Right lobe of liver (tissue), 6 donors: Measurements from ENCODE around the gene KRT83. TPM values are rescaled to one million over a fixed set of nuclear protein-coding genes. Genes with fewer than 3 reads are reported as not detected.

ENCODE experiments used
- ATAC-seq, 4 donors: fragments of 200-7000 bp; cut with Tn5 transposase; one replicate each; pipeline ENCODE4 v1.9.1; 2020; ENCODE audit warnings: mild to moderate bottlenecking in 4 of 4, moderate library complexity in 4 of 4
- DNase-seq, 3 donors: peaks; one replicate each; pipeline ENCODE4 v3.0.0-alpha.2; 2020
- H3K27ac ChIP-seq, 3 donors: fragments of 200-600 bp; one replicate each; pipeline ENCODE4 v1.8.0; 2022
- H3K27me3 ChIP-seq, 2 donors: fragments of 200-600 bp; one replicate each; pipeline ENCODE4 v1.8.0; 2022
- H3K36me3 ChIP-seq, 4 donors: fragments of 200-600 bp; sonication (generic) in 1 of 4; one replicate each; pipeline versions ENCODE4 v1.5.1 to v1.8.0; 2017 to 2022; ENCODE audit warnings: control low read depth in 1 of 4
- H3K4me1 ChIP-seq, 4 donors: fragments of 200-600 bp; sonication (generic) in 1 of 4; one replicate each; pipeline versions ENCODE4 v1.5.1 to v1.8.0; 2017 to 2022; ENCODE audit warnings: control low read depth in 1 of 4
- H3K4me3 ChIP-seq, 3 donors: fragments of 200-600 bp; one replicate each; pipeline ENCODE4 v1.8.0; 2022
- H3K9me3 ChIP-seq, 4 donors: fragments of 200-600 bp; sonication (generic) in 1 of 4; one replicate each; pipeline versions ENCODE4 v1.5.1 to v1.8.0; 2017 to 2022; ENCODE audit warnings: control low read depth in 1 of 4
- POLR2A ChIP-seq: fragments of 450-650 bp; IDR thresholded peaks from one replicate; pipeline ENCODE4 v1.6.1; 2017; ENCODE audit warnings: antibody characterized with exemption, mild to moderate bottlenecking
- WGBS: methylation state at CpG from one replicate; pipeline ENCODE4 v1.1.6; 2018; ENCODE audit warnings: low coverage, low lambda C conversion rate; ENCODE audit not compliant: insufficient coverage; ENCODE audit errors: missing lambda C conversion rate; 5-methylcytosine and 5-hydroxymethylcytosine counted together
- intact Hi-C, 2 donors: fragments of 100-400 bp; cut with DNase I; formaldehyde crosslinking; loops; one replicate each; pipeline versions ENCODE4 v1.11.2 to v1.14.1; 2022
- total RNA-seq, 6 experiments: library from RNA; depleted of rRNA in 2 of 6; stranded (reverse); fragments of >200 nt in 2 of 6; fragmentation: NEBNext Ultra II Directional in 3 of 6; extraction: Animal tissue kit (Norgen Biotek cat#: 25700) in 3 of 6; gene quantifications; one replicate each; pipeline versions ENCODE4 v1.1.0 to v1.2.4, GENCODE V29; 2016 to 2023
- TF ChIP-seq, protein P1 (sequence below), 4 donors: fragments of 200-600 bp in 3 of 4; fragments of 450-650 bp in 1 of 4; IDR thresholded peaks; one replicate each; pipeline versions ENCODE4 v1.5.1 to v1.8.0; 2016 to 2022; ENCODE audit warnings: antibody characterized with exemption in 4 of 4, mild to moderate bottlenecking in 2 of 4
- donor health status: DM: no; HTN: yes; CAD: no.
- donor health status: DM: no; HTN: no; CAD: no.
- donor health status: DM: no; HTN: no; CAD: no.
- donor health status: DM: no; HTN: yes; CAD: no.
- donor health status: DM: no; HTN: yes; CAD: no.

KRT83 gene
- total RNA-seq, 6 experiments from 2014 or later: not detected

DNA sequence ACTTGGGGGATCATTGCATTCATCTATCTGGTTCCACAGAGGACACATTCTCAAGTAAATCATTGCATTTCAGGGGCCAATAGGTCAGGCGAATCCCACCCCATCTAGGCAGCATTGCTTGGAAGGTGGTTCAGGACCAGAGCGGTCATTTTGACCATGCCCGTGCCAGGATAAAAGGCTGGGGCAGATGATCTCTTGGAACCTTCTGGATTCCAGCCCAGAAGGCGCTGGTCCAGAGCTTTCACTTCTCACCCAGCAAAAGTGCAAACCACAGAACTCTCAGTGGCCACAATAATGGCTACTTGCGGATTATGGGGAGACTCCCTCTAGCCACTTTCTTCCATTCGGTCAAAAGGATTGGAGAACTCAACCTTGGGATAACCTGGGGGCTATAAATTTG is 46.7 kb upstream of the KRT83 start:
- Histone ChIP-seq H3K9me3 (no peaks in the 10 kb centered on the region), H3K4me1 (peaks cover 0 to 8% (median 0%) of the 10 kb centered on the region in 4 donors), H3K36me3 (no peaks in the 10 kb centered on the region), H3K27ac (no peak overlapping the region), H3K27me3 (no peaks in the 10 kb centered on the region), H3K4me3 (no peak overlapping the region)
- intact Hi-C loops: loop anchor here in 1 of 2 donors (10.0 kb wide), 1 partner anchor 507 kb away; no protein-coding TSS in a partner anchor
- DNase-seq: no peak
- no CpG with 5 or more reads among the region's 6 CpGs for whole genome bisulfite sequencing
- no peak for ATAC-seq
- TF ChIP-seq, protein P1, sequence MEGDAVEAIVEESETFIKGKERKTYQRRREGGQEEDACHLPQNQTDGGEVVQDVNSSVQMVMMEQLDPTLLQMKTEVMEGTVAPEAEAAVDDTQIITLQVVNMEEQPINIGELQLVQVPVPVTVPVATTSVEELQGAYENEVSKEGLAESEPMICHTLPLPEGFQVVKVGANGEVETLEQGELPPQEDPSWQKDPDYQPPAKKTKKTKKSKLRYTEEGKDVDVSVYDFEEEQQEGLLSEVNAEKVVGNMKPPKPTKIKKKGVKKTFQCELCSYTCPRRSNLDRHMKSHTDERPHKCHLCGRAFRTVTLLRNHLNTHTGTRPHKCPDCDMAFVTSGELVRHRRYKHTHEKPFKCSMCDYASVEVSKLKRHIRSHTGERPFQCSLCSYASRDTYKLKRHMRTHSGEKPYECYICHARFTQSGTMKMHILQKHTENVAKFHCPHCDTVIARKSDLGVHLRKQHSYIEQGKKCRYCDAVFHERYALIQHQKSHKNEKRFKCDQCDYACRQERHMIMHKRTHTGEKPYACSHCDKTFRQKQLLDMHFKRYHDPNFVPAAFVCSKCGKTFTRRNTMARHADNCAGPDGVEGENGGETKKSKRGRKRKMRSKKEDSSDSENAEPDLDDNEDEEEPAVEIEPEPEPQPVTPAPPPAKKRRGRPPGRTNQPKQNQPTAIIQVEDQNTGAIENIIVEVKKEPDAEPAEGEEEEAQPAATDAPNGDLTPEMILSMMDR (IDR thresholded peaks at IDR 0.05): no peak
- no peak for TF ChIP-seq POLR2A

- ATAC-seq (no peak), DNase-seq (no peak)
- H3K36me3 ChIP-seq: no peaks in the 10 kb centered on the region
- no peak within 1 kb of the TSS for H3K4me3 ChIP-seq
- peaks cover 0 to 8% (median 0%) of the 10 kb centered on the region in 4 donors for H3K4me1 ChIP-seq
- TF ChIP-seq POLR2A: no peak
- TF ChIP-seq, protein P1 (IDR thresholded peaks at IDR 0.05): no peak
- H3K27me3 ChIP-seq: no peaks in the 10 kb centered on the region
- 37% methylated on average over 2 of the region's 42 CpGs for WGBS
- no peak within 1 kb of the TSS for H3K27ac ChIP-seq
- H3K9me3 ChIP-seq: no peaks in the 10 kb centered on the region
- intact Hi-C loops: loop anchor here in 1 of 2 donors (10.0 kb wide), 1 partner anchor 508 kb away; no protein-coding TSS in a partner anchor
Measured at GRCh38 chr12:52366738-52367485, 45.7 kb upstream of the KRT83 start, which contains the start of gene KRT85. Gene KRT85 (minus strand): TSS chr12:52367481. CDS start chr12:52367405, 76 bp downstream.

DNA sequence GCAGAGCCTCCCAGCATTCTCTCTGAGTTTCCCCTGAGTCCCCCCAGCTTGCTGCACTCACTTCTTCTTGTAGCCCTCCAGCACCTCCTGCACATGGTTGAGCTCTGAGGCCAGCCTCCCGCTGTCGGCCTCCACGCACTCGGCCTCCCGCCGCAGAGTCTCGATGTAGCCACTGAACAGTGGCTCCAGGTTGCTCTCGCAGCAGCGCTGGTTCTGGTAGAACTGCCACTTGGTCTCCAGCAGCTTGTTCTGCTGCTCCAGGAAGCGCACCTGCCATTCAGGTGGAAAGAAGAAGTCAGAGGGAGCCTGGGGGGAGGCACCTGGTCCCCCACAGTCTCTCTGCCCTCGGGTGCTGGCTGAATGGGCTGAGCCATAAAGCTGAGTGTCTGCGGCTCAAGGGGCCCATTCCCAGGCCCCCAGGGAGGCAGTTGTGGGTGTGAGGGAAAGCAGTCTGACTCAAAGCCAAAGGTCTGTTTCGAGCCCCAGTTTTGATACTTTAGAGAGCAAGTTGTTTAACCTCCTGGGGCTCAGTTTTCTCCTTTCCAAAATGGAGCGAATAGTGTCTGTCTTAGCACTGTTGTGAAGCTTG is 43.8 kb upstream of the KRT83 start:
- no peak for DNase-seq
- intact Hi-C loops: loop anchor here in 1 of 2 donors (10.0 kb wide), 1 partner anchor 510 kb away; no protein-coding TSS in a partner anchor
- no peak for ATAC-seq
- Histone ChIP-seq H3K27me3 (no peaks in the 10 kb centered on the region), H3K36me3 (no peaks in the 10 kb centered on the region), H3K9me3 (no peaks in the 10 kb centered on the region), H3K4me1 (peaks cover 0 to 8% (median 0%) of the 10 kb centered on the region in 4 donors), H3K4me3 (no peak overlapping the region), H3K27ac (no peak overlapping the region)
- no peak for TF ChIP-seq POLR2A
- TF ChIP-seq, protein P1 (IDR thresholded peaks at IDR 0.05): no peak
- 95% methylated on average over 7 of the region's 14 CpGs for WGBS

GRCh38 chr12:52364061-52364460 is 42.9 kb upstream of the KRT83 start:
- no peak for TF ChIP-seq POLR2A
- TF ChIP-seq, protein P1 (IDR thresholded peaks at IDR 0.05): no peak
- H3K4me3 ChIP-seq: no peak overlapping the region
- ATAC-seq: no peak
- DNase-seq: no peak
- intact Hi-C loops: loop anchor here in 1 of 2 donors (10.0 kb wide), 1 partner anchor 511 kb away; no protein-coding TSS in a partner anchor
- H3K9me3 ChIP-seq: no peaks in the 10 kb centered on the region
- peaks cover 0 to 8% (median 0%) of the 10 kb centered on the region in 4 donors for H3K4me1 ChIP-seq
- no peak overlapping the region for H3K27ac ChIP-seq
- H3K27me3 ChIP-seq: no peaks in the 10 kb centered on the region
- WGBS: 86% methylated on average over 3 of the region's 7 CpGs
- no peaks in the 10 kb centered on the region for H3K36me3 ChIP-seq
